Measurements from ENCODE around the gene SLCO3A1. TPM values are rescaled to one million over a fixed set of nuclear protein-coding genes. Genes with fewer than 3 reads are reported as not detected.

SLCO3A1 gene
- total RNA-seq, 1 donor from 2014 or later, result 65.8 TPM

GRCh38 chr15:92111751-92112150 is 258.2 kb downstream of the SLCO3A1 start:
- H3K27ac ChIP-seq, result no peak overlapping the region
- DNase-seq (ENCODE audit: extremely low spot score in 2 of 2), result no peak
- no peaks in the 10 kb centered on the region for H3K36me3 ChIP-seq
- no peak overlapping the region for H3K4me3 ChIP-seq
- intact Hi-C loops (cut with DNase I), result no loop called here
- no peaks in the 10 kb centered on the region for H3K27me3 ChIP-seq
- H3K9me3 ChIP-seq, result no peaks in the 10 kb centered on the region
- H3K4me1 ChIP-seq, result peaks cover 28% of the 10 kb centered on the region
- TF ChIP-seq POLR2A (IDR thresholded peaks at IDR 0.05) (no peak), CTCF (IDR thresholded peaks at IDR 0.05) (no peak), POLR2AphosphoS5 (IDR thresholded peaks at IDR 0.05; ENCODE audit: insufficient read depth in 1 of 2, low read depth in 1 of 2) (no peak)

- TF ChIP-seq POLR2AphosphoS5 (IDR thresholded peaks at IDR 0.05; ENCODE audit: insufficient read depth in 1 of 2, low read depth in 1 of 2) (no peak), CTCF (IDR thresholded peaks at IDR 0.05) (no peak), POLR2A (IDR thresholded peaks at IDR 0.05) (no peak)
- H3K27ac ChIP-seq, result no peak overlapping the region
- no peaks in the 10 kb centered on the region for H3K9me3 ChIP-seq
- DNase-seq (ENCODE audit: extremely low spot score in 2 of 2), result no peak
- H3K27me3 ChIP-seq, result no peaks in the 10 kb centered on the region
- peaks cover 32% of the 10 kb centered on the region for H3K4me1 ChIP-seq
- H3K36me3 ChIP-seq, result no peaks in the 10 kb centered on the region
- intact Hi-C loops (cut with DNase I), result no loop called here
- H3K4me3 ChIP-seq, result no peak overlapping the region
These were observed 258.7 kb downstream of the SLCO3A1 start for GRCh38 chr15:92112180-92112579.

- H3K27ac ChIP-seq, result no peak overlapping the region
- TF ChIP-seq CTCF (IDR thresholded peaks at IDR 0.05) (no peak), POLR2A (IDR thresholded peaks at IDR 0.05) (no peak), POLR2AphosphoS5 (IDR thresholded peaks at IDR 0.05; ENCODE audit: insufficient read depth in 1 of 2, low read depth in 1 of 2) (no peak)
- no peaks in the 10 kb centered on the region for H3K9me3 ChIP-seq
- no peak overlapping the region for H3K4me3 ChIP-seq
- DNase-seq (ENCODE audit: extremely low spot score in 2 of 2), result no peak
- intact Hi-C loops (cut with DNase I), result no loop called here
- H3K36me3 ChIP-seq, result no peaks in the 10 kb centered on the region
- H3K27me3 ChIP-seq, result no peaks in the 10 kb centered on the region
- peaks cover 35% of the 10 kb centered on the region for H3K4me1 ChIP-seq
These were observed 259.2 kb downstream of the SLCO3A1 start for GRCh38 chr15:92112711-92113110.

GRCh38 chr15:92113832-92114231 is 260.3 kb downstream of the SLCO3A1 start:
- TF ChIP-seq CTCF (IDR thresholded peaks at IDR 0.05) (no peak), POLR2AphosphoS5 (IDR thresholded peaks at IDR 0.05; ENCODE audit: insufficient read depth in 1 of 2, low read depth in 1 of 2) (no peak), POLR2A (IDR thresholded peaks at IDR 0.05) (no peak)
- DNase-seq (ENCODE audit: extremely low spot score in 2 of 2), result no peak
- no peak overlapping the region for H3K4me3 ChIP-seq
- H3K4me1 ChIP-seq, result peaks cover 35% of the 10 kb centered on the region
- no peaks in the 10 kb centered on the region for H3K27me3 ChIP-seq
- no peaks in the 10 kb centered on the region for H3K9me3 ChIP-seq
- intact Hi-C loops (cut with DNase I), result no loop called here
- H3K27ac ChIP-seq, result no peak overlapping the region
- no peaks in the 10 kb centered on the region for H3K36me3 ChIP-seq

- no peak for DNase-seq (ENCODE audit: extremely low spot score in 2 of 2)
- intact Hi-C loops (cut with DNase I), result no loop called here
- peaks cover 48% of the 10 kb centered on the region for H3K4me1 ChIP-seq
- no peak overlapping the region for H3K4me3 ChIP-seq
- TF ChIP-seq POLR2A (IDR thresholded peaks at IDR 0.05) (no peak), POLR2AphosphoS5 (IDR thresholded peaks at IDR 0.05; ENCODE audit: insufficient read depth in 1 of 2, low read depth in 1 of 2) (no peak), CTCF (IDR thresholded peaks at IDR 0.05) (no peak)
- H3K27ac ChIP-seq, result no peak overlapping the region
- H3K27me3 ChIP-seq, result no peaks in the 10 kb centered on the region
- H3K36me3 ChIP-seq, result no peaks in the 10 kb centered on the region
- H3K9me3 ChIP-seq, result no peaks in the 10 kb centered on the region
These were observed 262.3 kb downstream of the SLCO3A1 start for GRCh38 chr15:92115834-92116233.
